C4-2B (cell line): ENCODE measurements around the gene GPR153.

ENCODE experiments used
- H3K27ac ChIP-seq: fragments of 450-650 bp; 2 replicates; pipeline ENCODE4 v1.5.1; 2017
- CTCF ChIP-seq: fragments of 450-650 bp; conservative IDR thresholded peaks from 2 replicates; pipeline ENCODE4 v1.5.1; 2017; ENCODE audit warnings: mild to moderate bottlenecking
- ZFX ChIP-seq: fragments of 450-650 bp; IDR thresholded peaks from 2 replicates; pipeline ENCODE4 v1.6.1; 2017

The GPR153 gene

GRCh38 chr1:6261615-6261995 lies 707 bp upstream of the GPR153 start:
- no peak overlapping the region for H3K27ac ChIP-seq

GRCh38 chr1:6260433-6260934 lies 414 bp downstream of the GPR153 start:
- TF ChIP-seq ZFX (no peak), CTCF (no peak)
- H3K27ac ChIP-seq, result no peak overlapping the region

More at GRCh38 chr1:6261615-6261995, 707 bp upstream of the GPR153 start:
- TF ChIP-seq CTCF (no peak), ZFX (no peak)

DNA sequence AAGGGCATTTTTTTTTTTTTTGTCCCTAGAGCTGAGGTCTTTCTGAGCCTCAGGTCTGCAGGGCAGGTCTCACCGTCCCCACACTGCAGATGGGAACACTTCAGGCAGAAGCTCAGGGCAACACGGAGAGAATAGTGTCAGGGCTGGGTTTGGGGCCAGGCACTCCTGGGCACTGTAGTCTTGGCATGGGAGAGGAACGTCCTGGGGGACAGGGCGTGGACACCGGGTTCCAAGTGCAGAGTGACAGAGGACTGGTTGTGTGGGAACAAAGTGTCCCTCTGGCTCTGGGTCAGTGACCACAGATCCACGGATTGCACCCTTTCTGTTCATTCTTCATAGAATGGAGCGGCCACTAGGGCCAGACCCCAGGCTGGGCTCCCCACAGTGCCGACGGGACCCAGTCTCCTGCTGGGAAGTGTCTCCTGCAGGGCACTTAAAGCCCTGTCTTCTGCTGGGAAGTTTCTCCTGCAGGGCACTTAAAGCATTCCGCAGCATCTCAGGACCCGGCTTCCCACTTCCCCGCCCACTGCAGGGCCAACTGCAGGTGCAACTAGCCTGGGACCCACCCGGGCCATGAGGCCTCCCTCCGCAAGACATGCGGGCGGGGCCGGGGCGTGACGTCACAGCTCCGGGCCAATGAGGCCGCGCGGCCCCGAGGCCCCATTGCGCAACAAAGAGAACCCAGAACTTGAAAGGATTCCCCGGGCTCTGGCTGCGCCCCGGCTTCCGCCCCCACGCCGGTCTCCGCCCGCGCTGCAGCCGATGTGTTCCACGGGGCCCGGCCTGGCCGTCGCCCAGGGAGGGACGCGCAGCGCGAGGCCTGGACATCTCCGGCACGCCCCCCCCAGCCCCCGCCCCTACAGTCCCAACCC lies 1.2 kb downstream of the GPR153 start:
- H3K27ac ChIP-seq, result no peak overlapping the region
- TF ChIP-seq CTCF, result no peak
- TF ChIP-seq ZFX, result no peak

DNA sequence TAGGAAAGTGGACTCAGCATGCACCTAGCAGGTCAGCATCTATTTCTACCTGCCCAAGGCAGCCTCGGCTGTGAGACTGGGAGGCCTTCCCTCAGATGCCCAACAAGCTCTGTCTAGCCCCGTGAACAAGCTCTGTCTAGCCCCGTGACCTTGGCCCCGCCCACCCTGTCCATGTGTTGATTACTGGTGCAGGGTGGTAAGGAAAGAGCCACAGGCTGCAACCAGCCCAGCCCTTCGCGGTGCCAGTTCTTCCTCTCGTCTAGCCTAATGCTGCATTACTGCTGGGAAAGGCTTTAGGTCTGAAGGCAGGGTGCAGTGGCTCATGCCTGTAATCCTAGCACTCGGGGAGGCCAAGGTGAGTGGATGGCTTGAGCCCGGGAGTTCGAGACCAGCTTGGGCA lies 2.2 kb downstream of the GPR153 start:
- H3K27ac ChIP-seq, result no peak overlapping the region

GRCh38 chr1:6257541-6258069 lies 3.3 kb downstream of the GPR153 start:
- TF ChIP-seq ZFX (no peak), CTCF (no peak)
- no peak overlapping the region for H3K27ac ChIP-seq

More for the DNA sequence above, 2.2 kb downstream of the GPR153 start:
- TF ChIP-seq ZFX, result no peak
- TF ChIP-seq CTCF, result no peak

DNA sequence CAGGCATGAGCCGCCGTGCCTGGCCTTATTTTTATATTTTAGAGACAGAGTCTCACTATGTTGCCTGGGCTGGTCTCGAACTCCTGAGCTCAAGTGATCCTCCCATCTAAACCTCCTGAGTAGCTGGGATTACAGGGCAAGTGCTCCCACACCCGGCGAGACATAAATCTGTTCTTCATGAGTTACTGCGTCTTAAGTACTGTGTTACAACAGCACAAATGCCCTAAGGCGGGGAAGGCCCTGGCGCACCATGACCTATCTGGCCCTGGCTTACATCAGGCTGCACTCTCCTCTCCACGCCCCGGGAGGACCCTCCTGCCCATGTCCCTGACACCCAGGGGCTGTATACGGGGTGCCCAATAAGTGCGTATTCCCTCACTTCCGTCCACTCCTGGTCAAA lies 4.3 kb downstream of the GPR153 start:
- no peak for TF ChIP-seq CTCF
- TF ChIP-seq ZFX, result no peak
- H3K27ac ChIP-seq, result no peak overlapping the region

DNA sequence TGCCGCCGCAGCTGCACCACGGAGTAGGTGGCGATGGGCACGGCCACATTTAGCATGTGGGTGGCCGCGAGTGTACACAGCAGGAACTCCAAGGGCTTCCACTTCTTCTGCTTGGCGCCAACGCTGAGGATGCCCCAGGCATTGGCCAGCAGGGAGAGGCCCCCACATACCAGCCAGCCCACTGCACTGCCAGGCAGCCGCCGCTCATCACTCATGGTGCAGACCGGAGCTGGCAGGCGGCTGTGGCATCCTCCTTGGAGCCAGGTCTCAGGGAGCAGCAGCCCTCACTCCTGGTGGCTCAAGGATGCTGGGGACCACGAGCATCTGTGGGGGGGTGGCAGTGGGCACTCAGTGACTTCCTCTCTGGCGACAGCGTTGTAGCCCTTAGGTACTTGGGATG lies 6.2 kb downstream of the GPR153 start:
- no peak overlapping the region for H3K27ac ChIP-seq
- TF ChIP-seq ZFX (no peak), CTCF (no peak)
